HPDE6-E6E7 (cell line): ENCODE measurements around the gene SLC6A13.
"Not testable (repeated sequence)": the region's sequence is repeated elsewhere in the genome, so short reads cannot be mapped to it uniquely, and the experiment has no call there.

Experiments
- DNase-seq: peaks from one replicate; pipeline ENCODE4 v3.0.0; 2011; ENCODE audit warnings: missing footprints; ENCODE audit errors: extremely low spot score

SLC6A13 gene

DNA sequence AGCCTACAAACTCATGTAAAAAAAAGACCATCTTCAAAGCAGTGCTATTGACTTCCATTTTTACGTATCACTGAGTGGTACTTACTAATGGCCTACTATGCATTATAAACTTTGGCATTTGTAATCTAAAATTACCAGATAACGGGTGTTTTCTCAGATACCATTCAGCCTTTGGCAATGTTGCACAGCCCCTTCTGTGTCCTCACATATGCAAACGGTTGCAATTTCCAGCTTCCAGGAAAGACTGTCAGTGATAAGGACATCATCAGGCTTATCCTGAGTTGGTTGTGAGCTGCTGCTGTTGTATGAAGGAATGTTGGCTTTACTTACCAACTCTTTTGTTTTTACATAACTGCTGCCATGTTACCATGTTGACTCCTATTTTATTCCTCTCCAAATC lies 1.6 kb upstream of the SLC6A13 start:
- DNase-seq, result no peak

DNA sequence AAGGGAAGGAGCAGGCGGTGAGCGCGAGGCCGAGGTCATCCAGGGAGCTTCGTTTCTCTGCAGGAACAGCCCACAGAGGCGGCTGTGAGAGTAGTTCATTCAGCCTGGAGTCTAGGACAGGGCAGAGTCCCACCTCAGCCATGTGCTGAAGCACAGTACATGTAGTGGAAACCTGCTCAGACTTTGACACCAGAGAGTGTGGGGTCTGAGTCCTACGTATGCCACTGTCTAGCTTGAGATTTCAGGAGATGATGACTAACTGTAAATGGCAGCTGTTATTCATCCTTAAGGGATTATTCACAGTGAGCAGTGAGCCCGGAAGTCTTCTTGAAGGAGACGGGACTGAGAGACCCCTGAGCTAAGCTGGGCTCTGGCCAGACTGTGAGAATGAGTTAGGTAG lies 938 bp upstream of the SLC6A13 start:
- DNase-seq, result peak; percentile 19

DNA sequence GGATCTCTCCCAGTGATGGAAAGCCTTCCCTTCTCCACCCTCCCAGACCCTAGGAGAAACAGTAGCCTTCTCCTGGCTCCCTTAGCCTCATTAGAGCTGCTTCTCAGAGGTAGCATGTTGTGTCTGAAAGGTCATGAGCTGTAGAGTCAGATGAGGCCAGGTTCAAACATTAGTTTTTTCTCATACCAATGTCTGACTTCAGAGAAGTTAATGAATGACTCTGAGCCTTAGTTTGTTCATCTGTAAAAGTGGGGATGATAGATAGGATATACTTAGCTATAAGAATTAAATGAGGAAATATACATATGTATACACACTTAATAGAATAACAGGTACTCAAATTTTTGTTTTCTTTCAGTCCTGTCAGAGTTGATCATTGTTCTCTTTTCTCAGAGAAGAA lies 523 bp downstream of the SLC6A13 start:
- no peak for DNase-seq

DNA sequence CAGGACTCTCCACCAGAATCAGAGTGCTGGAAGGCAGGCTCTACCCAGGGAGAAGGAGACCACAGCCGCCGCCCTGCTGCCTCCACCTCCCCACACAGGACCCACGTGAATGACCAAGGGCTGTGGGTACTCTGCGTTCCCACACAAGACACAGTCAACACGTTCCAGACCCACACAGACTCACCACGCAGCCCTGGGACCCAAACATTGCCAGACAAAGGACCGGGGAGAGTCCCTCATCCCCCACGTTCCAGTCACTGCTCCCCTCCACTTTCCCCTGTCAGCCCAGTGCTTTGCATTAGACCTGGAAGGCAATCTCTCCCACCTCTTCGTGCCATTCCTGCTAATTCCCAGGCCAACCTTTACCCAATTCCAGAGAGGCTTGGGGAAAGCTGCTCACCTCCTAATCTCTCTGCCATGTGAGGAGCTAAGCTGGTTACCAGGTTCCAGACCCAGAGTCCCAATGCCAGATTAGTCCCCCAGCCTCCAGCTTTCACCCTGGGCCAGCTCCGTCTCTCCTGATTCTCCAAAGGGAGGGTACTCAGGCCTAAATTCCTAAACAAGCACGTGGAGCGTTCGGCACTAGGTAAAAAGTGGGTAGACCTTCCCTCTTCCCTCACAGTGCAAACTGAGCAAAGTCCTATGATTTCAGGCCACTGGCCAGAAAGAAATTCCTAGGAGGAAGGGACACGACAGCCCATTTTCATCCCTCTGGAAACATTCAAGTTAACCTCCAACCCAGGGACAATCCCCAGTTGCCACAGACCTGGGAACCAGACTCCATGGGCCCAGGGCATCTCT lies 4.9 kb downstream of the SLC6A13 start:
- no peak for DNase-seq

DNA sequence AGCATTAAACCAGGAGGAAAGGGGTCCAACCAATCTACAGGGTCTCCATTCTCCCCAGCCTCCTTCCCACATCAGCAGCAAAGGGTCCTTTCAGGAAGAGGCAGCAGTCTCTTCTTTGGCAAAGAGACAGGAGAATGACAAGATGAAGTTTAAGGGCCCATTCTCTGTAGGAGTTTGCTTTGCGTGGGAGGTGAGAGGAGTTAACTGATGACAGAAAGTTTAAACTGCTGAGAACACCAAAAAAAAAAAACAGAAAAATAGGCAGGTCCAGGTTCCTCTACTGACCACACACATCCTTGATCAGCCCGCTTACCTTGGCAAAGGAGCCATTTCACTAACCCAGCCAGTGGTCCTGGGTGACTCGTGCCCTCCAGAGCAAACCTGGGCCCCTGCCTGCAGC lies 5.7 kb downstream of the SLC6A13 start:
- DNase-seq, result no peak

DNA sequence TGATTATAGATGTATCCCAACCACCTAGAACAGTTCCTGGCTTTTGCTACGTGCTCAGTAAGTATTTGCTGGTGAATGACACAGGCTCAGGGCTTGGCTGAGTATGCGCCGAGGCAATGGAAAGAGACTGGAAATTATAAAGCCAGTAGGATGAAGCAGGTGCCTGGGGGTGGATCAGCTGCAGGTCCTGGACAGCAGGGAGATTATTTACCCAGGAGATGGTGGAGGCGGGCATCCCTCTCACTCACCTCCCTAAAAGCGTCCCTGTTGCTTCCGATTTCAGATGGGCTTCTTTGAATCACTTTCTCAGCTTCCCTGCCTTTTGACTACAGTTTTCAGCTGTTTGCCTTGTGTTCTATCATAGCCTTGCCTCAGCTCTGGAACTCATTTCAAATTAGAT lies 6.4 kb downstream of the SLC6A13 start:
- no peak for DNase-seq

DNA sequence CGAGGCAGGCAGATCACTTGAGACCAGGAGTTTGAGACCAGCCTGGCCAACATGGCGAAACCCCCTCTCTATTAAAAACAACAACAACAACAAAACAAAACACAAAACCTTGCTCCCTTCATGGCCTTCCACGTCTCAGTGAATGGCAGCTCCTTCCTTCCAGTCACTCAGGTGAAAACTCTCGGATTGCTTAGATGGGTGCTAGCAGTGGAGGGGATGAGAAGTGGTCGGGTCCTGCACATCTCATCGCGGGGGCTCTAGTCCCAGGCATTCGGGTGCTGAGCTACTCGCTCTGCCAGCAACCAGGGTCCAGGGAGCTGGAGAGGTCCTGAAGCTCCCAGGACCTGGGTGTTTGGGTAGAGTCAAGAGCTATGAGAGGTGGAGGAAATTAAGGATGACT lies 7.7 kb downstream of the SLC6A13 start:
- DNase-seq, result no peak

DNA sequence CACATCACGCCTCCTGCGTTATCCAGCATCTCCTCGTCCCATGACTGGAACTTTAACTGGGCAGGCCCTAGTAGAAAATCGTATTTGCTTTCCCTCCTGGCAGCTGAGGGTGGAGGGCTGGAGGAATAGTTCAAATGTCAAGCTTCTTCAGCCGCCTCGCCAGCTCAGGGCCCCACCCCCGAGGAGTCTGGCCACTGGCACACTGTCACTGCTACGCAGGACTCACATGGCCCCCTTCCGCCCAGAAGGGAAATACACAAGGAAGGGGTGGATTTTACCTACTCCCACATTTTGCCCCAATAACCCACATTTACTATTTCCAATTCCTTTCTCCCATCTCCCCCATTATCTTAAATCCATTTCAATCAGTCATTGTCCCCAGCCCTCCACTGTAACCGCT lies 8.6 kb downstream of the SLC6A13 start:
- no peak for DNase-seq

DNA sequence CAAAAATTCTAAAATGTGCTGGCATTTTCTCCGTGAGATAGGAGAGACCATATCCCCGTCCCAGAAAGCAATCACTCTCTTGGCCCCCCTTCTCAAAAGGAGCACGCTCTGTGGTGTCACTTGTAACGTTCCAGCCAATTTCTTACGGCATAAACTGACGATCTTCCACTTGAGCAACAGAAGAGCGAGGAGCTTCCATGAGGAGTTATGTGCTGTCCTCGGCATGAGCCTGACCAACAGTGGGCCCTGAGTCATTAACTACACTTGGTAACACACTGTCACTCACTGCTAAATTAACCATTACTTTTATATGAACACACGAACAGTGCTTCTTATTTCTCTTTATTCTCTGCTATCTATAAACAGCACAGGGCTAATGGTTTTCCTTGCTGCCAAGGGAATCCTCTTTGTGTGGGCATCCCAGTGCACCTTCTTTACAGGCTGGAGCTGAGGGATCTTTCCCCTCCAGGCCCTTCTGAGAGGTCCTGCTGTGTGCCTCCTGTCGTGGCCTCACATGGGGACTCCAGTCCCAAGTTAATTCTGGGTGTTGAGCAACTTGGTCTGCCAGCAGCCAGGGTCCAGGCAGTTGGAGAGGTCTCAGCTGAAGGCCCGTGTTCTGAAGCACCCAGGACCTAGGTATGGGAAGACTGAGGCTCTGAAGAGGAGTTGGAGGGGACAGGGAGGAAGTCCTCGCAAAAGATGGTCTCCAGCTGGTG lies 9.4 kb downstream of the SLC6A13 start:
- no peak for DNase-seq

DNA sequence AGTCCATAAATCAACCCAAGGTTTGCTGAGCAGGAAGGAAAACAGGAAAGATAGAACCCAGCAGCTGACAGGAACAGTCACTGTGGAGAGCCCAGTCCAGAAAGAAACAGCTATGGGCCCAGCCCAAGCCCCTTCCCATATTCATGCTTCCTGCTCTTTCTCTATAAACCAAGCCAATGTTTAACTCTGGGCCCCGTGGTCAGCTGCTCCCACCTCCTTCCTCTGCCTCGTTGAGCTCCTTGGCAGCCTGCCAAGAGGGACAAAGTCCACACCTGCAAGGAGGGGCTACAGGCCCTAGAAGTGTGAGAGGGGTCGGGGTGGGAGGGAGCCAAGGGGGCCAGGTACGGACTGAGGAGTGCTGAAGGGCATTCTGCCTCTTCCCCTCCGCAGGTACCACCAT lies 10.0 kb downstream of the SLC6A13 start:
- DNase-seq, result no peak

DNA sequence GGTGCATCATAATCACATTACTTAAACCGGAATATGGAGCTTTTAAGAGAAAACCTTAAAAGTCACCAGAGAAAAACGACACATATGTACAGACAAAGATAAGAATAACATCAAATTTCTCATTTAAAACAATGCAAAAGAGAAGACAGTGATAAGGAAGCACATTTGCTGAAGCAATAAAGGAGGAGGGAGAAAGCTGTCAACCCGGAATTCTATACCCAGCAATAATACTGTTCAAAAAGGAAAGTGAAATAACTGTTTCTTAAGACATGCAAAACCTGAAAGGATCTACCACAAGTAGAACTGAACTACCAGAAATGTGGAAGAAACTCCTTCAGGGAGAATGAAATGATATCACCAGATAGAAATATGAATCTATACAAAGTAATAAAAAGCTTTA lies 15.4 kb downstream of the SLC6A13 start:
- DNase-seq, result no peak

DNA sequence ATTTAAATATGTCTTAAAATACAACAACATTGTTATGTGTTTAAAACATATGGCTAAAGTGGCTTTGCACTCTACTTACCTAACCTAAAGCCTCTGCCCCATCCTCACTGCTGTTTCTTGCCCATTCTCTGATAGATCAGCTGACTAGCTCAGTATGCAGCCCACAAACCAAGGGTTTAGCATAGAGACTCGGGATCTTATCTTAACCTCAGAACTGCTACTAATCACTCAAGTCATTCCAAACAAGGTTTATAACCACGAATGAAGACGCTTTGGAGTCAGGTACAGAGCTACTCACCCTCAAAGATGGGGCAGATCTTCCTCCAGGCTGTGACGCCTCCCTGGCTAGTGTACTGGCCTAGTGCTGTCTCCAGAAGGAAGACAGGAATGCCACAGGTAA lies 19.3 kb downstream of the SLC6A13 start:
- DNase-seq, result no peak

DNA sequence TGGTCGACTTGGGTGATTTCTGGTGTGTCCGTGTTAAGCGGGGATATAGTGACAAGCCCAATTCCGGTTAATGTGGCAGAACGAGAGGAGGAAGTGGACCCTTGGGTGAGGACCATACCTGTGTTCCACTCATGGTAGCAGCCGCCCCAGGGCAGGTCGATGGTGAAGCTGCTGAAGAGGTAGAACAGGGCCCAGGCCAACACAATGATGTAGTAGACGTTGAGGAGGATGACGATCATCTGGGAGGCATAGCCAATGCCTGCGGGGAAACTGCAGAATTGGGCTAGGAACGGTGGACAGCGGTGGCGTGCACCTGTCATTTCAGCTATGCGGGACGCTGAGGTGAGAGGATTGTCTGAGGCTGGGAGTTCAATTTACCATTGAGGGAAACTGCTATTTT lies 20.1 kb downstream of the SLC6A13 start:
- no peak for DNase-seq

DNA sequence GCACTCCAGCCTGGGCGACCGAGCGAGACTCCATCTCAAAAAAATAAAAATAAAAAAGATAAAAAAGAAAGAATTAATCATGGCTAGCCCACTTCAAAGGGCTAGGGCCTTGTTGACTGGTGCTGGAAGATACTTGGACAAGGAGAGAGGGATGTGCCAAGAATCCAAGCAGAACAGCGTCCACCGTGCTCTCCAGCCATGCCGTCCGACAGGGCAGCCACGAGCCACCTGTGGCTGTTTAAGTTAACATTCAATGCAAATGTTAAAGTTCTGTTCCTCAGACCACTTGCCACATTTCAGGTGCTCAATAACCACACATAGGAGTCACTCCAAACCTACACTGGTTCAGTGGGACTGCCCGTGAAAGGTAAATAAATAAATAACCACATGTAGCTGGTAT lies 21.4 kb downstream of the SLC6A13 start:
- no peak for DNase-seq

DNA sequence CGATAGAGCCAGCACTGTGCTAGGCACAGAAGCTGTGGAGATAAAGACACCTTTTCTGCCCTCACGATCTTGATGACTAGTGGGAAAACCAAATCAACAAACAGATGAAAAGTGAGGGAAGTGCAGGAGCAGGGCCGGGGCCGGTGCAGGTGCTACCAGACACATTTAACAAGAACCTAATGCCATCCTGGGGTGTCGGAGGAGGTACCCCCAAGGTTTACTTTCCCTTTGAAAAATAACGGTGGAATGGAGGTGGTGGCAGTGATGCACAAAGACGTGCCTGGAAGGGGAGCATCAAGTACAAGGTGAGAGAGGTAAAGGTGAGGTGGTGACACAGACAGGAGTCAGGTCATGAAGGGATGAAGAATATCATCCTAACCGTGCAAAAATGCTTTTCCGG lies 22.1 kb downstream of the SLC6A13 start:
- DNase-seq, result no peak

DNA sequence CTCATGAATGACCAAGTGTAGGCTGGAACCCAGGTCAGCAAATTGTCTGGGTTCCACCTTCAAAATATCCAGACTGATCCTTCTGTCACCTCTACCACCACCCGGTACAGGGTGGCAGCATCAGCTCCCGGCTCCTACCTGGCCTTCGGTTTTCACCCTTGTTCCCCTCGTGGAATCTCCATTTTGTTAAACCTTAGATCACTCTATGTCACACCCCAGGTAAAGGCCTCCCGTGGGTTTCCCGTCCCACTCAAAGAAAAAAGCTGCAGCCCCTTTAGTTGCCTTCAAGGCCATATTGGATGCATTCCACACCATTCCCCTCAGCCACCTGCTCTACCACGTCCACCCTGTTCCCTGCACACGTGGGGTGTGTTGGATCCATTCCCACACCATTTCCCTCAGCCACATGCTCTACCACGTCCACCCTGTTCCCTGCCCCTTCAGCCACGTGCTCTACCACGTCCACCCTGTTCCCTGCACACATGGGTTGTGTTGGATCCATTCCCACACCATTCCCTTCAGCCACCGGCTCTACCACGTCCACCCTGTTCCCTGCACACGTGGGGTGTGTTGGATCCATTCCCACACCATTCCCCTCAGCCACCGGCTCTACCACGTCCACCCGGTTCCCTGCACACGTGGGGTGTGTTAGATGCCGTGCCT lies 23.8 kb downstream of the SLC6A13 start:
- DNase-seq, result no peak

DNA sequence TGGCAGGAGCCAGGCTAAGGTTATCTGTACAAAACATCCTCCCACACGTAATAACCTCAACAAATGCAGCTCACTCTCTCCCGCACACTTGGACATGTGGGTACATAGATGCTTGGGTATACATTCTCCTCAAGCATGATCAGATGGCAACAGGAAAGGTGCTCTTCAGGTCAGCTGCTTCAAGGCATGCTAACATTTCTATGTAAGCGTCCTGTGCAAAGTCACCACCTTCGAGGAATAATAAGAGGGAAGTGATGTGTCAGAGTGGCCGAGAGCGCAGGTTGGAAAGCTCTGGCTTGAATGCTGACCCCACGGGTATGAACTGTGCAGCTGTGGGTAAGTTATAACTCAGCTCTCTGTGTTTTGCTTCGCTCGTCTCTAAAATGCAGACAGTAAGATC lies 24.5 kb downstream of the SLC6A13 start:
- no peak for DNase-seq

DNA sequence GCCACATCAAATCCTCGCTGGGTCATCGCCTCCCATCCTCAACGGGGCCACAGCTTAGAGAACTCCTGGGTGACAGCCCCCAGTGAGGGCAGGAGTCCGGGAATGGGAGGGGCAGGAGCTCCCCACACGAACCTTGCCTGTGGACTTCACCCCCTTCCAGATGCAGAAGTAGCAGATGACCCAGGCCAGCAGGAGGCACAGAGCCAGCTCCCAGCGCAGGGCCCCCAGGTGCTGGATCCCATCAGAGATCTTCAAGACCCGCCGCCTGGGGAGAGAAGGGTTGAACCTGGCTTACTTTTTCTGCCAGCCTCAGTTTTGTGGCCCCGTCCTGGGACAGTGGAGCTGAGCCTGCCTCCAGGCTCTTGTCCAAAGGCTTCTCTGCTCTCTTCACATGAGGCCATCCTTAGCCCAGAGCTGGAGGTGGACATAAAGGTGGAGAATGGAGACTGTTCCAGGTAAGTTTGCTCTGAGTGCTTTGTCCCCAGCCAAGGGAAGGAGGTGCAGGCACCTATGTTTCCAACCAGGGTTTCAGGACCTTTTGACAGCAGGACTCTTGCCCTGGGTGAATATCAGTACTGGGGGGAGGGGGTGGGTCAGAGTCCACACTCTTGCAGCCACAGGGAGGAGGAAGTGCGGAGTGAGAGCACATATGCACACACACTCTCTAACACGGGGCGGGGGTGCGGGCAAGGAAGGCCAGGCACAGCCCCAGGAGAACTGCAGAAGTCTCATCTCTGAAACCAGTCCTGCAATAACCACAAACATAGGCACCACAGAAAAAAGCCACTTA lies 25.4 kb downstream of the SLC6A13 start:
- DNase-seq, result no peak

DNA sequence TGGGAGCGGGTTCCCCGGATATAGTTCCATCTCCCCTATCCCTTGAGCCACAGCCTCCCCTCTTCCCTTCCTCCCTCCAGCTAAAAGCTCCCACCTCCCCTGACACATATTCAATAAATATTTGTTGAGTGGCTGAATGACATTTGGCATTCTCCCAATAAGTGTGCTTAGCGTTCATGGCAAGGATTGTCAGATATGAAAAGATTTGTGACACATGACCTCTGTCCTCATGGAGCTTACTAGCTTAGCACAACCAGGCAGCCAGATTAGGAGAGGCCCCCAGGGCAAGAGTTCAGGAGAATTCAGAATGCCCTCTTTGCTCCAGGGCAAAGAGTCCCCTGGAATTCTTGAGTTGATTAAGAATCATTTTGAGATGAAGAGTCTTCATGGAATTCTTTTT lies 26.2 kb downstream of the SLC6A13 start:
- DNase-seq, result no peak

DNA sequence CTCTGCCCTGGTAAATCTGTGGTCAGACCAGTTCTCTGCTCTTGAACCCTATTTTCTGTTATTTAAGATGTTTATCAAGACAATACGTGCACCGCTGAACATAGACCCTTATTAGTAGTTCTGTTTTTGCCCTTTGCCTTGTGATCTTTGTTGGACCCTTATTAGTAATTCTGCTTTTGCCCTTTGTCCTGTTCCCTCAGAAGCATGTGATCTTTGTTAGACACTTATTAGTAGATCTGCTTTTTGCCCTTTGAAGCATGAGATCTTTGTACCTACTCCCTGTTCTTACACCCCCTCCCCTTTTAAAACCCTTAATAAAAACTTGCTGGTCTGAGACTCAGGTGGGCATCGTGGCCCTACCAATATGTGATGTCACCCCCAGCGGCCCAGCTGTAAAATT lies 26.7 kb downstream of the SLC6A13 start:
- DNase-seq, result not testable (repeated sequence)

DNA sequence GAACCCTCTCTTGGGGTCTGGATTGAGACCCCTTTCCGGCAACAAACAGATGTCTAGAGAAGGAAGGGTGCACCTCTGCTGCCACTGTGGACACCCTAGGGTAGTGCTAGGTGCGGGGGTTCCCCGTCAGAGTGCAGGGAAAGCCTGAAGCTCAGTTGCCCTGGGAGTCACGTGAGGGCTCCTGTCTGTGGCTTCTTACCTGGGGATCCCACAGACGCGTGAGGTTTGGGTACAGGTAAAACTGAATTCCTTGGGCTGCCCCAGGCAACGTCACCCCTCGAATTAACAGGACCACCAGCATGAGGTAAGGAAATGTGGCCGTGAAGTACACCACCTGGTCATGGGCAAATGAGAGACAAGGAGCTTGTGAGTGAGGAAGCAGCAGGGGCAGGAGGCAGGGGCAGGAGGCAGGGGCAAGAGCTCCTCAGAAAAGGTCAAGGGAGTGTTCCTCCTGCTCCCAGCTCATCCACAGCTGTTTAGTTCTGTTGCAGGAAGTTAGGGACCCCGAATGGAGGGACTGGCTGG lies 27.7 kb downstream of the SLC6A13 start:
- no peak for DNase-seq

DNA sequence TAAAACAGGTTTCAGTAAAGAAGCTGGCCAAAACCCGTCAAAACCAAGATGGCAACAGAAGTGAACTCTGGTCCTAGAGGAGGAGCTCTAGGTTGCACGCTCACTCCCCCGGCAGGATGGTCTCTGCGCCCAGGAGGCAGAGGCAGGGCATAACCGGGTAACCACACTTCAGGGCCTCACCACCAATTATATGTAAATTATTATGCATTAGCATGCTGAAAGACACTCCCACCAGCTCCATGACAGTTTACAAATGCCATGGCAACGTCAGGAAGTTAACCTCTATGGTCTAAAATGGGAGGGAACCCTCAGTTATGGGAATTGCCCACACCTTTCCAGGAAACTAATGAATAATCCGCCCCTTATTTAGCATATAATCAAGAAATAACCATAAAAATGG lies 28.6 kb downstream of the SLC6A13 start:
- DNase-seq, result no peak
